Heart left ventricle (tissue), 13 donors: ENCODE data around the gene UBE2A.

Experiments
- POLR2A ChIP-seq, 2 donors: fragments of 450-650 bp; IDR thresholded peaks; one replicate each; pipeline ENCODE4 v1.6.1; 2017; ENCODE audit warnings: antibody characterized with exemption in 2 of 2, mild to moderate bottlenecking in 2 of 2, moderate library complexity in 2 of 2
- TF ChIP-seq, protein P1 (sequence below), 12 donors: fragments of 200-600 bp; sonication (generic) in 4 of 12; IDR thresholded peaks; one replicate each; pipeline versions ENCODE4 v1.5.0 to v1.8.0; 2018 to 2022; ENCODE audit warnings: antibody characterized with exemption in 12 of 12, mild to moderate bottlenecking in 5 of 12
- donor health status: ischemic (EF 13 %, LVEDD 7.1; RV severe dilation, severe dysfunction).
- donor health status: DM: no; HTN: yes; CAD: no.
- donor health status: DM: no; HTN: no; CAD: no.
- donor health status: ischemic (EF 25% LVEDD 6.9; RV normal size, moderate dysfunction).
- donor health status: ischemic (EF 25% LVEDD 5.7; RV mildly dilated, moderate dysfunction).
- donor health status: ischemic (EF 35%, LVEDD 5.7; RV mildly dilated, moderate dysfunction).
- donor health status: nonischemic (EF 11% LVEDD 7.7; RV severe dilation, severe dysfunction).
- donor health status: DM: yes; HTN: yes; CAD: no.
- donor health status: PGD.
- donor health status: ischemic (EF 29% LVEDD 5.4; RV normal size, mild dysfunction).
- donor health status: nonischemic (EF 23%, LVEDD 6.1; RV moderate dilation, normal function).

GRCh38 chrX:119604766-119605463 lies 30.6 kb downstream of the UBE2A start:
- TF ChIP-seq, protein P1, sequence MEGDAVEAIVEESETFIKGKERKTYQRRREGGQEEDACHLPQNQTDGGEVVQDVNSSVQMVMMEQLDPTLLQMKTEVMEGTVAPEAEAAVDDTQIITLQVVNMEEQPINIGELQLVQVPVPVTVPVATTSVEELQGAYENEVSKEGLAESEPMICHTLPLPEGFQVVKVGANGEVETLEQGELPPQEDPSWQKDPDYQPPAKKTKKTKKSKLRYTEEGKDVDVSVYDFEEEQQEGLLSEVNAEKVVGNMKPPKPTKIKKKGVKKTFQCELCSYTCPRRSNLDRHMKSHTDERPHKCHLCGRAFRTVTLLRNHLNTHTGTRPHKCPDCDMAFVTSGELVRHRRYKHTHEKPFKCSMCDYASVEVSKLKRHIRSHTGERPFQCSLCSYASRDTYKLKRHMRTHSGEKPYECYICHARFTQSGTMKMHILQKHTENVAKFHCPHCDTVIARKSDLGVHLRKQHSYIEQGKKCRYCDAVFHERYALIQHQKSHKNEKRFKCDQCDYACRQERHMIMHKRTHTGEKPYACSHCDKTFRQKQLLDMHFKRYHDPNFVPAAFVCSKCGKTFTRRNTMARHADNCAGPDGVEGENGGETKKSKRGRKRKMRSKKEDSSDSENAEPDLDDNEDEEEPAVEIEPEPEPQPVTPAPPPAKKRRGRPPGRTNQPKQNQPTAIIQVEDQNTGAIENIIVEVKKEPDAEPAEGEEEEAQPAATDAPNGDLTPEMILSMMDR (IDR thresholded peaks at IDR 0.05), result no peak
- TF ChIP-seq POLR2A (IDR thresholded peaks at IDR 0.05), result no peak
